ENCODE data around the gene GRAMD1A.

GRCh38 chr19:35023428-35023827 is 23.3 kb downstream of the GRAMD1A start:
- TF ChIP-seq CTCF (IDR thresholded peaks at IDR 0.05; ENCODE audit: low read depth, low read length, poor library complexity, severe bottlenecking) = no peak
- TF ChIP-seq EZH2phosphoT487 (IDR thresholded peaks at IDR 0.05; ENCODE audit: borderline replicate concordance, low read length) = no peak
